HG03460 (cell line): Measurements from ENCODE around the gene DEXI.
"Not testable (repeated sequence)": the region's sequence is repeated elsewhere in the genome, so short reads cannot be mapped to it uniquely, and the experiment has no call there.

Experiments used
- ATAC-seq: cut with Tn5 transposase; IDR thresholded peaks from one replicate; pipeline ENCODE4 v1.9.1; 2021; ENCODE audit not compliant: unreplicated experiment

Gene DEXI

DNA sequence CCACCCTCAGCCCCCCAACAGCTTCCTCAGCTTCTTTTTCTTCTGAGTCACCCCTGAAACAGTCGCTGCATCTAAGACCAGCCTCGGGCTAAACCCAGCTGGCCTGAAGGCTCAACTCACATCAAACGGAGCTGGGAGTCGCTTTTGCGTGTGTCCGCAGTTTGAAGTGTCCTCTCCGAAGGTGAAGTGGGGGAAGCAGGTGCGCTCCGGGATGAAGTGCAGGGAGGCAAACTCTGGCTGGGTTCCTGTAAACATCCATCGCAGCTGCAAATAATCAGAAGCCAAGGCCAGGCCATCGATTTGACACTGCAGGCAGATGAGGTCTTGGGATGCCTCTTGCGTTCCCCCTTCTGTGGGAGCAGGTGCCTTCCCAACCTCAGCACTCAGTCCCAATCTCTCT is 13.2 kb downstream of the DEXI start:
- ATAC-seq: not testable (repeated sequence)

DNA sequence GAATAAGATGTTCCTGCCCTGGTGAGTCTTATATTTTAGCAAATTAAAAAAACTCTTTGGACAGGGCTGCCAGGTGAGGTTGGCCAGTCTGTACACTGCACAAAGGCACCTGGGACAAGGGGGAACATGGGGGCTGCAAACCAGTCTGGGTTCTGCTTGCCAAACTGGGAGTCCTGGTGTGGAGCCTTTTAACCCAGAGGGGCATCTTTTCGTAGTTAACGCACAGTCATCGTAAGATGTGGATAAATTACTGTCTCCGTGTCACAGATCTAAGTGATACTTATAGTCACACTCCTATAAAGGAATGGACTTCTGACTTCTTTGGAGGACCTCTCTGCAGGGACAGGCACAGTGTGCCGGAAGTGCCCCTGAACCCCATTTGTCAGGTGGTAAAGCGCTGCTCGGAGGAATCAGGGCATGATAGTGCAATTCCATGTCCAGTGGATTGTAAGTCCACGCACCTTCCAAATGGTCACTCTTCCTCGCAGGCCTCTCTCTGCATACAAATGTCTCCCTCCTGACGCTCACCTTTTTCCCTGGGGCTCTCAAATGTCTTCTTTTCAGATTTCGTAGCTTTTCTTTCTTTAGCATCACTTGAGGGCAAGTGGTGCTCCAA is 14.7 kb downstream of the DEXI start:
- ATAC-seq: no peak

DNA sequence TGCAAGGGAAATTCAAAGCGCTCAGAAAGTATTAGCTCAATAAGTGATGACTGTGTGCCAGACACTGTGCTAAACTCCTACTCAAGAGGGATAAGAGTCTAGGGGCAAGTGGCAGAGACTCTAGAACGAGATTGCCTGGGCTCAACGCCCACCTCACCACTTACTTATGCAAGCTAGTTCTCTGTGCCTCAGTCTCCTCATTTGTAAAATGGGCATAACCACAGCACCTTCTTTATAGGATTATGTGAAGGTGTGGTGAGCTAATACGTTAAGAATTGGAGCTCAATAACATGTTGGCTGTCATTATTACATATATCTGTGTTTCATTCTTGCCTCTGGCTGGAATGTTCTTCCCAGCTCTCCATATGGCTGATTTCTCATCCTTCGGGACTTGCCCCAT is 15.4 kb downstream of the DEXI start:
- no peak for ATAC-seq

DNA sequence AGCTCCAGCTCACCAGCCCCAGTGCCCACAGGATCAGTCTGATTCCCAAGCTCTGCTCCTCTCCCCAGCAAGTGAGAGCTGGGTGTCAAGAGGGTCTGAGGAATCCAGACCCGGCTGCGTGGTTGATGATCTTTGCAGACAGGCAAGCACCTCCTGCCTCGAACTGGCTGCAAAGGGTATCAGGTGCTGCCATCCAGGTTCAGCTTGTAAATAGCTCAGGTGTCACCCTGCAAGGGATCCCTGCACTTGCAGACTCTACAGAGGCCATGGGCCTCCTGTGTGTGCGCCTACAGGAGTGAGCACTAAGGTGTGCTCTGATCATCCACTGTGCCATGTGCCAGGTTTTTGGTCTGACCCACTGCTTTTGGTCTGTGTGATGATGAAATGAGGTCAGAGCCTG is 16.2 kb downstream of the DEXI start:
- ATAC-seq: no peak

DNA sequence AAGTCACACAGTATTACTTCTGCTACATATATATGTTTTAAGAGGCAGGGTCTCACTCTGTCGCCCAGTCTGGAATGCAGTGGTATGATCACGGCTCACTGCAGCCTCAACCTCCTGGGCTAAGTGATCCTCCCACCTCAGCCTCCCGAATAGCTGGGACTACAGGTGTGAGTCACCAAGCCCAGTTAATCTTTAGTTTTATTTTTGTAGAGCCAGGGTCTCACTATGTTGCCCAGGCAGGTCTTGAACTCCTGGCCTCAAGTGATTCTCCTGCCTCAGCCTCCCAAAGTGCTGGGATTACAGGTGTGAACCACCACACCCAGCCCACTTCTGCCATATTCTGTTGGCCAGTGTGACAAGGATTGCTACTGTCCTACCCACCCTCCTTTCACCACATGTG is 17.0 kb downstream of the DEXI start:
- not testable (repeated sequence) for ATAC-seq

DNA sequence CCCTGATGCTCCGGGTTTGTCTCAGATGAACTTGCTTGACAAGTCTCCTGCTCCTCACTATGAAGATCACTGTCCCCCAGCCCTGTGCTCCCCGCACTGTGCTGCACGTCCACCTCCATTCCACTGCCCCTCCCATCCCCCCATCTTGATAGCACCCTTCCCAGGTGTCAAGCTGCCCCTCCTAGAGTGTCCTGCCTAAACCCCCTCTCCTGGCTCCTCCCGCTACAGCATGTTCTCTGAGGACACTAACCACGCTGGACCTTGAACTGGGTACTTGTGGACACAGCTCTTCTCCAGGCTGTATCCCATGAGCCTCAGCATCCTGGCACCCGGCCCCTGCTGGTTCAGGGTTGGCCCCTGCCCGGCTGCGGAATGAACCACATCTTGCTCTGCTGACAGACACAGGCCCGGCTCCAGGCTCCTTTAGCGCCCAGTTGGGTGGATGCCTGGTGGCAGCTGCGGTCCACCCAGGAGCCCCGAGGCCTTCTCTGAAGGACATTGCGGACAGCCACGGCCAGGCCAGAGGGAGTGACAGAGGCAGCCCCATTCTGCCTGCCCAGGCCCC is 18.5 kb downstream of the DEXI start:
- ATAC-seq: no peak

DNA sequence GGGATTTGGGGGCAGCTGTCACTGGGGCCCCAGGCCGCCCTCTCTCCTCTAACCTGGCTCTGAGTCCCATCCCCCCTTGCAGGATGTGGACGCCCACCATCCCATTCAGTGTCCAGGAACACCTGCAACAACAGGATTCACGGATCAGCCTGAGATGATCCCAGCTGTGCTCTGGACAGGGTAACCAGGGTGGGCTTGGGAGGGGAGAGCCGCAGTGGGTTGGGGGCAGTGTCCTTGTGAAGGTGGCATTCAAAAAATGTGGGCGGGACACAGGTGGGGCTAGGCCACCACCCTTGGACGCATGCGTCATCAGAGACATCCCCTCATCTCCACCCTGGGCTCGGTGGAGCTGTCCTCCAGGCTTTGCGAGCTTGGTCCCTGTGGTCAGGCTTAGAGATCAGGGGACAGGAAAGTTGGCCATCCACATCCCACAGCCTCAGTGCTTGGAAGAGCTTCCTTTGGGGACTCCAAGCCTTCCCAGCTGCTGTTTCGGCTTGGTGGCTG is 19.1 kb downstream of the DEXI start:
- ATAC-seq: no peak

DNA sequence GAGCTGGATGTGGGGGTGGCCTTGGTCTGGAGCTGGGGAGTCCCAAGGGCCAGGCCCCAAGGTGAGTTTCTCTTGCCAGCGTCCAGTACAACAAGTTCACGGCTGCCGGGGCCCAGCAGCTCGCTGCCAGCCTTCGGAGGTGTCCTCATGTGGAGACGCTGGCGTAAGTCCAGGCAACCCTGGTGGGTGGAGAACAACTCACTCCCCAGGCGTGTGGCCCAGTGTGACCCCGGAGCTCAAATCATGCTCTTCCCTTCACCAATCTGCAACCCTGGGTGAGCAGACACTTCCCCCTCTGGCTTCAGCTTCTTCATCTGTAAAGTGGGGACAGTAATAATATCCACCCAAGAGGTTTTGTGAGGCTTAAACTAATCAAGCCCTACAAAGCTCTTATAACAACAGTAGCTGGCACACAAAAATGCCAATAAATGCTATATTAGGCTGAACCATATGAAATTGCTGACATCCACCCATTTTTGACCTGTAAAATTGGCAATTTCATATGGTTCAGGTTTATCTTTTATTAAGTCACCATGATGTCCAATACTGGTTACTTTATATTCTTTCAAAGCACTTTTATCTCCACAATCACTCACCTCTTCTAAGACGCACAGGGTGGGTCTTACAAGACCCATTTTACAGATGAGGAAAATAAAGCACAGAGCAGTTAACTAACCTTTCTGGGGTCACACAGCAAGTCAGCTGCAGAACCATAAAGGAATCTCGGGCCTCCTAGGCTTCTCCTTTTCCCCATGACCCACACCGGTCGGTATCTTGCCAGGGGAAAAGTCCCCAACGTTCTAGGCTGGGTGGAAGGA is 19.7 kb downstream of the DEXI start:
- no peak for ATAC-seq

DNA sequence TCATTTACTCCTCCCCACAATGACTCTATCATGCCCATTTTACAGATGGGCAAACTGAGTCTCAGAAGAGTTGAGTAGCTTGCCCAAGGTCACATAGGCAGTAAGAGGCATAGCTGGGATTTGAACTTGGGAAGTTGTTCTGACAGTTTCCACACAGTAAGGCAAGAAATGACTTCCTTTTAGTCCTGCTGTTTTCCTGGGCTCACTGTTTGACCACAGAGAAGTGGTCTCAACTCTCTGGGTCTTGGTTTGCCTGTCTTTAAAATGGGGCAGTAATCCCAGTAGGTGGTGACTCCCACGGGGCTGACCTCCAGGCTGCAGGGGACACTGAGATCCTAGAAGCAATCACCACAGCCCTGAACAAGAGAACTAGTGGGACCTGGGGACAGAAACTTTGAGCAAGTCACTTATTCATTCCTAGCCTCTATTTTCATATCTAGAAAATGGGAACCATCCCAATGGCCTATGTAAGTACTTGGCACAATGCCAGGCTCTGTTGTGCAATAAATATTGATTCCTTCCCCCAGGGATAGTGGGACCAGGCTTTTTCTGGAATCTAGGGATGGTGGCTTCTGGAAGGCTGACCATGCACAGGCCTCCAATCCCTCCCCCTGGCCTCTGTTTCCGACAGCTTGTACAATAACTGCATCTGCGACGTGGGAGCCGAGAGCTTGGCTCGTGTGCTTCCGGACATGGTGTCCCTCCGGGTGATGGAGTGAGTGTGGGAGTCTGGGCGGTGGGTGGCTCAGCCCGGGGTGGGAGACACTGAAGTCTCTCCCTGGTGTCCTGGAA is 20.5 kb downstream of the DEXI start:
- no peak for ATAC-seq

DNA sequence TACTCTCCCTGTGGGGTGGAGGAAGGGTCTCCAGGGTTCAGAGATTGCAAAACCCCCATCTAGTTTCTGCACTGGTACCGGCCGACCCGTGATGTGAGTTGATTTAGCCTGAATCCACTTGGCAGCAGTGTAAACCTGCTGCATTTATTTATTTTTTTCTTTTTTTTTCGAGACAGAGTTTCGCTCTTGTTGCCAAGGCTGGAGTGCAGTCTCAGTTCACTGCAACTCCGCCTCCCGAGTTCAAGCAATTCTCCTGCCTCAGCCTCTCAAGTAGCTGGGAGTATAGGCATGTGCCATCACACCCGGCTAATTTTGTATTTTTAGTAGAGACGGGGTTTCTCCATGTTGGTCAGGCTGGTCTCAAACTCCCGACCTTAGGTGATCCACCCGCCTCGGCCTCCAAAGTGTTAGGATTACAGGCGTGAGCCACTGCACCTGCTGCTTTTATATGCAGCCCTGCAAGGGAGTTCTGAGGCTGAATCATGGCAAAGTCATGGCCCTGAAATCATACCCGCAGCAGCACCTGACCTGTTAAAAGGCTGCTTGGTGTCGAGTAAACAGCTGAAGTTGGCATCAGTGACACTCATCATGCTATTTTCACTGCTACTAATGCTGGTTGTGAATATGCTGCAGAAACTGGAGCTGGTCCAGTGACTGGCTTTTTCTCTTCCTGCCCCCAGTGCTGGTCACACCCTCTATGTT is 21.4 kb downstream of the DEXI start:
- ATAC-seq: no peak

DNA sequence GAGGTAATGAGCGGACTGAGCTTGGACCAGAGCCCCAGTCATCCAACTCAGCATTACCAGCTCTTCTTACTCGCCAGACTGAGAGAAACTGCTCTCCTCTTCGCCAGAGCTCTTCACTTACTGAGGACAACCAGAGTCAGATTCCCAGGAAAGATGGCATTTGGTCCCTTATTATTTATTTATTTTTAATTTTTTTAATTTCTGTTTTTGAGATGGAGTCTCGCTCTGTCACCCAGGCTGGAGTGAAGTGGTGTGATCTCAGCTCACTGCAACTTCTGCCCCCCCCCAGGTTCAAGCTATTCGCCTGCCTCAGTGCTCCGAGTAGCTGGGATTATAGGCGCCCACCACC is 23.3 kb downstream of the DEXI start:
- no peak for ATAC-seq

DNA sequence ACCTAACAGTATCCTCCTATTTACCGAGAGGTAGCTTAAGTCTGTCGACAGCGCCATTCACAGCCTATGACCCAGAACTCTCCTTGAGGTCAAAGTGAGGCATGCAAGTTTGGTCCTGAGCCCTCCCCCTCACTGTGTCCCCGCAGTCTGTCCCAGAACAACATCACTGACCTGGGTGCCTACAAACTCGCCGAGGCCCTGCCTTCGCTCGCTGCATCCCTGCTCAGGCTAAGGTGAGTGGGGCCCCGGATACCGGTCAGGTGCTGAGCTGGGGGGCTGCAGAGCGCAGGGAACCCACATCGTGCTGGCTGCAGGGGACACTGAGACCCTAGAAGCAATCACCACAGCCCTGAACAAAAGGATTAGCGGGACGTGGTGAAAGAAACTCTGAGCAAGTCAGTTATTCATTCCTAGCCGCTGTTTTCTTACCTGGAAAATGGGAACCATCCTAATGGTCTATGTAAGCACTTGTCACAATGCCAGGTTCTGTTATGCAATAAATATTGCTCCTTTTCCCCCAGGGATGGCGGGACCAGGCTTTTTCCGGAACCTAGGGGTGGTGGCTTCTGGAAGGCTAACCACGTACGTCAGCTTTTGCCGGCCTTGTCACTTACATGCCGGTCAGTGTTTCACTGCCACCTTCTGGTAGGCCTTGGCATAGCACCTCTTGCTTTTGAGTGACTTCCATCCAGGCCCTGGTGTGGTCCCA is 23.8 kb downstream of the DEXI start:
- ATAC-seq: peak; percentile 65

DNA sequence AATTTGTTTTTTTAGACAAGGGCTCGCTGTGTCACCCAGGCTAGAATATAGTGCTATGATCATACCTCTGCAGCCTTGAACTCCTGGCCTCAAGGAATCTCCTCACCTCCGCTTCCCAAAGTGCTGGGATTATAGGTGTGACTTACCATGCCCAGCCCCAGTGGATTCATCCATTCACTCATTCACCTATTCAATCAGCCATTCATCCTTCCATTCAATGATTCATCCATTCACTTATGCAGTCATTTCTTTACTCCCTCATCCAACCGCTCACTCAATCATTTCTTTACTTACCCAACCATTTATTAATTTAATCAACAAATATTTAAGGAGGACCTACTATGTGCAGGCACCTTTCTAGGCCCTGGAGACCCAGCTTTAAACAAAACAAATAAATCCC is 25.7 kb downstream of the DEXI start:
- ATAC-seq: no peak

DNA sequence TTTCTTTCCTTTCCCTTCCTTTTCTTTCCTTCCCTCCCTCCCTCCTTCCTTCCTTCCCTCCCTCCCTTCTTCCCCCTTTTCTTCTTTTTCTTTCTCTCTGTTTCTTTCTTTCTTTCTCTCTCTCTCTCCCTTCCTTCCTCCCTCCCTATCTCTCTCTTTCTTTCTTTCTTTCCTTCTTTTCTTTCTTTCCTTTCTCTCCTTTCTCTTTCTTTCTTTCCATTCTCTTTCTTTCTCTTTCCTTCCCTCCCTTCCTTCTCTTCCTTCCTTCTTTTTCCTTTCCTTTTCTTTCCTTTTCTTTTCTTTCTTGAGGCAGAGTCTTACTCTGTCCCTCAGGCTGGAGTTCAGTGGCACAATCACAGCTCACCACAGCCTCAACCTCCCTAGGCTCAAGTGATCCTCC is 31.0 kb downstream of the DEXI start:
- no peak for ATAC-seq

DNA sequence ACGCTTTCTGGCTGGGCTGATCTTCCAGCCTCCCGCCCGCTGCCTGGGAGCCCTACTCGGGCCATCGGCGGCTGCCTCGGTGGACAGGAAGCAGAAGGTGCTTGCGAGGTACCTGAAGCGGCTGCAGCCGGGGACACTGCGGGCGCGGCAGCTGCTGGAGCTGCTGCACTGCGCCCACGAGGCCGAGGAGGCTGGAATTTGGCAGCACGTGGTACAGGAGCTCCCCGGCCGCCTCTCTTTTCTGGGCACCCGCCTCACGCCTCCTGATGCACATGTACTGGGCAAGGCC is 34.6 kb downstream of the DEXI start:
- no peak for ATAC-seq

DNA sequence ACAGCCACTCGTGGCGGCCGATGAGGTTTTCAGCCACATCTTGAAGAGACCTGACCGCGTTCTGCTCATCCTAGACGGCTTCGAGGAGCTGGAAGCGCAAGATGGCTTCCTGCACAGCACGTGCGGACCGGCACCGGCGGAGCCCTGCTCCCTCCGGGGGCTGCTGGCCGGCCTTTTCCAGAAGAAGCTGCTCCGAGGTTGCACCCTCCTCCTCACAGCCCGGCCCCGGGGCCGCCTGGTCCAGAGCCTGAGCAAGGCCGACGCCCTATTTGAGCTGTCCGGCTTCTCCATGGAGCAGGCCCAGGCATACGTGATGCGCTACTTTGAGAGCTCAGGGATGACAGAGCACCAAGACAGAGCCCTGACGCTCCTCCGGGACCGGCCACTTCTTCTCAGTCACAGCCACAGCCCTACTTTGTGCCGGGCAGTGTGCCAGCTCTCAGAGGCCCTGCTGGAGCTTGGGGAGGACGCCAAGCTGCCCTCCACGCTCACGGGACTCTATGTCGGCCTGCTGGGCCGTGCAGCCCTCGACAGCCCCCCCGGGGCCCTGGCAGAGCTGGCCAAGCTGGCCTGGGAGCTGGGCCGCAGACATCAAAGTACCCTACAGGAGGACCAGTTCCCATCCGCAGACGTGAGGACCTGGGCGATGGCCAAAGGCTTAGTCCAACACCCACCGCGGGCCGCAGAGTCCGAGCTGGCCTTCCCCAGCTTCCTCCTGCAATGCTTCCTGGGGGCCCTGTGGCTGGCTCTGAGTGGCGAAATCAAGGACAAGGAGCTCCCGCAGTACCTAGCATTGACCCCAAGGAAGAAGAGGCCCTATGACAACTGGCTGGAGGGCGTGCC is 35.1 kb downstream of the DEXI start:
- no peak for ATAC-seq

DNA sequence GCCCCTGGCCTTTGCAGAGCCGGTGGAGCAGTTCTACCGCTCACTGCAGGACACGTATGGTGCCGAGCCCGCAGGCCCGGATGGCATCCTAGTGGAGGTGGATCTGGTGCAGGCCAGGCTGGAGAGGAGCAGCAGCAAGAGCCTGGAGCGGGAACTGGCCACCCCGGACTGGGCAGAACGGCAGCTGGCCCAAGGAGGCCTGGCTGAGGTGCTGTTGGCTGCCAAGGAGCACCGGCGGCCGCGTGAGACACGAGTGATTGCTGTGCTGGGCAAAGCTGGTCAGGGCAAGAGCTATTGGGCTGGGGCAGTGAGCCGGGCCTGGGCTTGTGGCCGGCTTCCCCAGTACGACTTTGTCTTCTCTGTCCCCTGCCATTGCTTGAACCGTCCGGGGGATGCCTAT is 35.8 kb downstream of the DEXI start:
- ATAC-seq: no peak

DNA sequence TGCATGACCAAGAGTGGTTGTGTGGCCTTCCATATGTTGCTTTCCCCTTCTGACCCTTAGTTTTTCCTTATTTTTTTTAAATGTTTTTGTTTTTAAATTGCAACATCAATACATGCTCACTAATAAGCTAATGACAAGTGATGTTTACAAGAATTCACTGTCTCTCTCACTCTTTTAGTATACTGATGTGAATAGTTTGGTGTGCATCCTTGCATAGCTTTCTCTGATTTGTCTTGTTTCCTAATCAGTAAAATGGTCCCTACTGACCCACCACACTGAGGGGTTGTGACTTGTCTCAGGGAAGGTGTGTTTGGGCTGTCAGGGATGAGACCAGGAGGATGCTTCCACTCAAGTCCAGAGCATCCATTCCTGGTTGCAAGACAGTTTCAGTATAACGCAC is 39.3 kb downstream of the DEXI start:
- ATAC-seq: no peak

DNA sequence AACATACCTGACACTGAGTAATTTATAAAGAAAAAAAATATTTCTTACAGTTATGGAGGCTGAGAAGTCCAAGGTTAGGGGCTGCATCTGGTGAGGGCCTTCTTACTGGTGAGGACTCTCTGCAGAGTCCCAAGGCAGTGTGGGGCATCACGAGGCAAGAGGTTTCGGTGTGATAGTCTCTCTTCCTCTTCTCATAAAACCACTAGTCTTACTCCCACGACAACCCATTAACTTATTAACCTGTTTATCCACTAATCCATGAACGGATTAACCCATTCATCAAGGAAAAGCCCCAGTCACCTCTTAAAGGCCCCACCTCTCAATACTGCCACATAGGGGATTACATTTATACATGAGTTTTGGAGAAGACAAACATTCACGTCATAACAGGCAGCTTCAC is 45.1 kb downstream of the DEXI start:
- peak; percentile 67 for ATAC-seq

DNA sequence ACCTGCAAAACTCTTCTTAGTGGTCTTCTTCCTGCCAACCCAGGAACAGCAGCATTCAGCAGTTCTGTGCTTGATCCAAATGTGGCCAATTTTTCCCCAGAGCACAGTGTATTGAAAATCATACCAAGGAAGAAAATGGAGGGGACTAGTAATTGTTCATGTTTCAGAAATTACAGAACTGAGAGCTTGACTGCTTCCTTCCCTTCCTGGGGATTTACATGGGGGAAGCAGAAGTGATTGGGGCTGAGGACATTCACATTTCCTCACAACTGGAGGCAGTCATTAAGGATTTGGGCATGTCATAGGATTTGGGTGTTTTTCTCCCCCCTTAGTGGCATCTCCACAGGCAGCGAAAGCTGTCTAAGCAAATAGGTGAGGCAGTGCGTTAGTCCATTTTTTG is 45.5 kb downstream of the DEXI start:
- ATAC-seq: no peak
